Tibial artery (tissue), 4 donors: Measurements from ENCODE around the gene XRCC2.

Experiments used
- DNase-seq, 2 donors: peaks; one replicate each; pipeline ENCODE4 v3.0.0-alpha.2; 2019
- H3K27ac ChIP-seq, 2 donors: fragments of 200-600 bp; sonication (generic) in 1 of 2; 1 replicate in 1 of 2; 2 replicates in 1 of 2; pipeline ENCODE4 v1.5.1; 2018 to 2019; ENCODE audit warnings: mild to moderate bottlenecking in 1 of 2
- H3K27me3 ChIP-seq, 2 donors: fragments of 200-600 bp; sonication (generic) in 1 of 2; one replicate each; pipeline versions ENCODE4 v1.5.1 to v1.6.0; 2016 to 2019
- H3K36me3 ChIP-seq, 3 donors: fragments of 200-600 bp; sonication (generic) in 2 of 3; one replicate each; pipeline ENCODE4 v1.5.1; 2016 to 2019; ENCODE audit warnings: mild to moderate bottlenecking in 2 of 3
- H3K4me1 ChIP-seq, 4 donors: fragments of 200-600 bp; sonication (generic) in 2 of 4; 1 replicate in 3 of 4; 2 replicates in 1 of 4; pipeline ENCODE4 v1.5.1; 2016 to 2019
- H3K4me3 ChIP-seq, 2 donors: fragments of 200-600 bp; sonication (generic) in 1 of 2; 1 replicate in 1 of 2; 2 replicates in 1 of 2; pipeline ENCODE4 v1.5.1; 2018 to 2019; ENCODE audit warnings: mild to moderate bottlenecking in 2 of 2
- H3K9me3 ChIP-seq, 3 donors: fragments of 200-600 bp; sonication (generic) in 1 of 3; one replicate each; pipeline ENCODE4 v1.5.1; 2016 to 2019
- intact Hi-C: fragments of 100-400 bp; cut with DNase I; formaldehyde crosslinking; loops from one replicate; pipeline ENCODE4 v1.15.0; 2023; ENCODE audit warnings: low total_unique reads
- TF ChIP-seq, protein P1 (sequence below), 2 experiments: fragments of 200-600 bp in 1 of 2; fragments of 450-650 bp in 1 of 2; IDR thresholded peaks; one replicate each; pipeline ENCODE4 v1.5.1; 2017 to 2019; ENCODE audit warnings: antibody characterized with exemption in 2 of 2, mild to moderate bottlenecking in 1 of 2, moderate library complexity in 1 of 2

Gene XRCC2

DNA sequence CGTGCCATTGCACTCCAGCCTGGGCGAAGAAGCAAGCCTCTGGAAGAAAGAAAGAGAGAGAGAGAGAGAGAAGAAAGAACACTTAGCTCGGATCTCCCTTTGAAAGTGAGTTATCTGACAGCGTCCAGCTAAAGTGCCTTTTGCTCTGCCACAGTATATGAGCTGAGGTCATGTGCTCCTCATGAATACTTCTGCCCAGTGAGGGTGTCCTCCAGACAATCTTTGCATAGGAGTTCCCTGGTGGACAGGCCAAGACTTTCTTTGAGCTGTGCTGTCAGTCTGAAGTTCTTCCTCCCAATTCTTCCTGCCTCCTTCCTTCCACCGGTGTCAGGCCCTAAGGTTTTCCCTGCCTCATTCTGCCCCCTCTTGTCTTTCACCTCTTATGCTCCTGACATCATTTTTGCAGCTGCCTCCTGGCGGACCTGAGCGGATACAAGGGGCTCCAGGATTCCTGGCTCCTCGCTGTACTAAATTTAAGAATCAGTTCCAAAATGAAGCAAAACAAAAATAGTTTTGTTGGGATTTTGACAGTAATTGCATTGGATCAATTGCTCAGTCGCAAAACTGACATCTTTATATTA lies 31.9 kb downstream of the XRCC2 start:
- TF ChIP-seq, protein P1, sequence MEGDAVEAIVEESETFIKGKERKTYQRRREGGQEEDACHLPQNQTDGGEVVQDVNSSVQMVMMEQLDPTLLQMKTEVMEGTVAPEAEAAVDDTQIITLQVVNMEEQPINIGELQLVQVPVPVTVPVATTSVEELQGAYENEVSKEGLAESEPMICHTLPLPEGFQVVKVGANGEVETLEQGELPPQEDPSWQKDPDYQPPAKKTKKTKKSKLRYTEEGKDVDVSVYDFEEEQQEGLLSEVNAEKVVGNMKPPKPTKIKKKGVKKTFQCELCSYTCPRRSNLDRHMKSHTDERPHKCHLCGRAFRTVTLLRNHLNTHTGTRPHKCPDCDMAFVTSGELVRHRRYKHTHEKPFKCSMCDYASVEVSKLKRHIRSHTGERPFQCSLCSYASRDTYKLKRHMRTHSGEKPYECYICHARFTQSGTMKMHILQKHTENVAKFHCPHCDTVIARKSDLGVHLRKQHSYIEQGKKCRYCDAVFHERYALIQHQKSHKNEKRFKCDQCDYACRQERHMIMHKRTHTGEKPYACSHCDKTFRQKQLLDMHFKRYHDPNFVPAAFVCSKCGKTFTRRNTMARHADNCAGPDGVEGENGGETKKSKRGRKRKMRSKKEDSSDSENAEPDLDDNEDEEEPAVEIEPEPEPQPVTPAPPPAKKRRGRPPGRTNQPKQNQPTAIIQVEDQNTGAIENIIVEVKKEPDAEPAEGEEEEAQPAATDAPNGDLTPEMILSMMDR (IDR thresholded peaks at IDR 0.05) = no peak
- no peak overlapping the region for H3K27ac ChIP-seq
- H3K9me3 ChIP-seq = no peaks in the 10 kb centered on the region
- no peaks in the 10 kb centered on the region for H3K27me3 ChIP-seq
- DNase-seq = no peak
- no peak overlapping the region for H3K4me3 ChIP-seq
- intact Hi-C loops = no loop called here
- no peaks in the 10 kb centered on the region for H3K36me3 ChIP-seq
- H3K4me1 ChIP-seq = no peaks in the 10 kb centered on the region

DNA sequence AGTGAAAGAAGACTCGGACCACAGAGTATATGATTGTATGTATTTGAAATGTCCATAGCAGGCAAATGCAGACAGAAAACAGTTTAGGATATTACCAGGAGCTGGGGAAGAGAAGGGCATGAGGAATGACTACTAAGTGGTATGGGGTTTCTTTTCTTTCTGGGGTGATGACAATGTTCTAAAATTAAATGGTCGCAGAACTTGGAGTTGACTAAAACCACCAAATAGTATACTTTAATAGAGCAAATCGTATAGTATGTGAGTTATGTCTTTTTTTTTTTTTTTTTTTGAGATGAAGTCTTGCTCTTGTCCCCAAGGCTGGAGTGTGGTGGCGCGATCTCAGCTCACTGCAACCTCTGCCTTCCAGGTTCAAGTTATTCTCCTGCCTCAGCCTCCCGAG lies 34.6 kb downstream of the XRCC2 start:
- Histone ChIP-seq H3K4me3 (no peak overlapping the region), H3K27me3 (no peaks in the 10 kb centered on the region), H3K27ac (no peak overlapping the region), H3K36me3 (no peaks in the 10 kb centered on the region), H3K4me1 (no peaks in the 10 kb centered on the region), H3K9me3 (no peaks in the 10 kb centered on the region)
- TF ChIP-seq, protein P1 (IDR thresholded peaks at IDR 0.05) = no peak
- DNase-seq = no peak
- intact Hi-C loops = no loop called here

DNA sequence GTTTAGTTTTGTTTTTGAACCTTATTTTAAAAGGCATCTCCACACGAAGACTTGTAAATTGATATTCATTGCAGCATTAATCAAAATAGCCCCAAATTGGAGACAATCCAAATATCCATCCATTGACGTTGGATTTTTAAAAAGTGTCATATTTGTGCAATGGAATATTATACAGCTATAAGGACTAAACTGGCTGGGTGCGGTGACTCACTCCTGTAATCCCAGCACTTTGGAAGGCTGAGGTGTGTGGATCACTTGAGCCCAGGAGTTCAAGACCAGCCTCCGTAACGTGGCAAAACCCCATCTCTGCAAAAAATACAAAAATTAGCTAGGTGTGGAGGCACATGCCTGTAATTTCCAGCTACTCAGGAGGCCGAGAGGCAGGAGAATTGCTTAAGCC lies 35.1 kb downstream of the XRCC2 start:
- no peak for DNase-seq
- H3K27ac ChIP-seq = no peak overlapping the region
- no peaks in the 10 kb centered on the region for H3K9me3 ChIP-seq
- H3K36me3 ChIP-seq = no peaks in the 10 kb centered on the region
- no peaks in the 10 kb centered on the region for H3K27me3 ChIP-seq
- intact Hi-C loops = no loop called here
- H3K4me3 ChIP-seq = no peak overlapping the region
- TF ChIP-seq, protein P1 (IDR thresholded peaks at IDR 0.05) = no peak
- H3K4me1 ChIP-seq = no peaks in the 10 kb centered on the region

DNA sequence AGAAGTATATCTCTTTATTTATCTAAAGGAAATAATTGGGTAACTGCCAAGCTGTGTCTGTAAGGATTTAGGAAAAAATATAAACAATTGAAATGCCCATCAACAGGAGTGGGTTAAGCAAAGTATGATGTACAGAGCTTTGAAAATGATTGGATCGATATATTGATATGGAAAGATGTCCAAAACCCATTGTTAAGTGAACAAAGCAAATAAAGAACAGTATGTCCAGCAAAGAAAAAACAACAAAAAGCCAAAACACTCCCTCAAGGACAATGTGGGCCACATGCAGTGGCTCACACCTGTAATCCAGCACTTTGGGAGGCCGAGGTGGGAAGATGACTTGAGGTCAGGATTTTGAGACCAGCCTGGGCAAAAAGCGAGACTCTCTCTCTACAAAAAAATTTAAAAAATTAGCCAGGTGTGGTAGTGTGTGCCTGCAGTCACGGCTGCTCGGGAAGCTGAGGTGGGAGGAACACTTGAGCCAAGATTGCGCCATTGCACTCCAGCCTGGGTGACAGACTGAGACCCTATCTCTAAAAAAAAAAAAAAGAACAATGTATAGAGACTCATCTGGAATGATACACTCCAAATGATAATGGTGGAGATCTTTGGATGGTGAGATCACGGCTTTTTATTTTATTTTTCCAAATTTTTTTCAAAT lies 37.9 kb downstream of the XRCC2 start:
- intact Hi-C loops = no loop called here
- H3K4me3 ChIP-seq = no peak overlapping the region
- TF ChIP-seq, protein P1 (IDR thresholded peaks at IDR 0.05) = no peak
- no peak for DNase-seq
- H3K9me3 ChIP-seq = no peaks in the 10 kb centered on the region
- peaks cover 0 to 7% of the 10 kb centered on the region in 2 donors for H3K27me3 ChIP-seq
- H3K36me3 ChIP-seq = no peaks in the 10 kb centered on the region
- H3K27ac ChIP-seq = no peak overlapping the region
- no peaks in the 10 kb centered on the region for H3K4me1 ChIP-seq

DNA sequence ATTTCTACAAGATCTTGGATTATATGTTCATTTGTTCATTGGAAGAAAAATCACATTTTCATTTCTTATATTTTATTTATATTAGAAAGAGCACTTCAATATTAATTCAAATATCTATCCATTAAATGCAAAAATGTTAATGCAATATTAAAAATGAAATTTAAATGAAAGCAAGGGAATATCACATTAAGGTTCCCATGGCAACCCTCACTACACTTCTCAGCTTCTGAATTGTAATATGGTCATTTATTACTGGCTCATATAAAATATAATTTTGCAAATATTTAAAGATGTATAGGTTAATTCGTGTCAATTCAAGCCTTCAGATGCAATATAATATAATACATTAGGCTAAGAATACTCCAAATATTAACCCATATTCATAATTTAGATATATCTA lies 38.8 kb downstream of the XRCC2 start:
- TF ChIP-seq, protein P1 (IDR thresholded peaks at IDR 0.05) = no peak

More for the DNA sequence above, 38.8 kb downstream of the XRCC2 start:
- H3K36me3 ChIP-seq = no peaks in the 10 kb centered on the region
- H3K27ac ChIP-seq = no peak overlapping the region
- no peaks in the 10 kb centered on the region for H3K9me3 ChIP-seq
- no peaks in the 10 kb centered on the region for H3K4me1 ChIP-seq
- no peak for DNase-seq
- H3K4me3 ChIP-seq = no peak overlapping the region
- H3K27me3 ChIP-seq = peaks cover 0 to 8% of the 10 kb centered on the region in 2 donors
- intact Hi-C loops = no loop called here
